GM18511 (cell line): ENCODE measurements around the gene PEAK1.

Experiments
- ATAC-seq: cut with Tn5 transposase; IDR thresholded peaks from one replicate; pipeline ENCODE4 v1.9.1; 2021; ENCODE audit warnings: mild to moderate bottlenecking, moderate library complexity; ENCODE audit not compliant: unreplicated experiment

The PEAK1 gene

GRCh38 chr15:77144492-77145070 lies 275.3 kb downstream of the PEAK1 start:
- ATAC-seq, result no peak

GRCh38 chr15:77144026-77144425 lies 275.9 kb downstream of the PEAK1 start:
- ATAC-seq, result no peak

- ATAC-seq, result no peak
Measured at GRCh38 chr15:77143616-77144015, 276.3 kb downstream of the PEAK1 start.

- ATAC-seq, result no peak
Measured at GRCh38 chr15:77143191-77143590, 276.7 kb downstream of the PEAK1 start.

GRCh38 chr15:77140220-77140619 lies 279.7 kb downstream of the PEAK1 start:
- no peak for ATAC-seq

GRCh38 chr15:77139312-77139711 lies 280.6 kb downstream of the PEAK1 start:
- no peak for ATAC-seq

- no peak for ATAC-seq
Measured at GRCh38 chr15:77138167-77138522, 281.8 kb downstream of the PEAK1 start.

GRCh38 chr15:77135181-77135580 lies 284.7 kb downstream of the PEAK1 start:
- ATAC-seq, result no peak

GRCh38 chr15:77130315-77130930 lies 289.5 kb downstream of the PEAK1 start:
- no peak for ATAC-seq

GRCh38 chr15:77127626-77128025 lies 292.3 kb downstream of the PEAK1 start:
- no peak for ATAC-seq

GRCh38 chr15:77126529-77127326 lies 293.2 kb downstream of the PEAK1 start:
- no peak for ATAC-seq

GRCh38 chr15:77123854-77124253 lies 296.1 kb downstream of the PEAK1 start:
- ATAC-seq, result no peak

- ATAC-seq, result no peak
Measured at GRCh38 chr15:77122576-77122975, 297.3 kb downstream of the PEAK1 start.

GRCh38 chr15:77121599-77121998 lies 298.3 kb downstream of the PEAK1 start:
- no peak for ATAC-seq

GRCh38 chr15:77120576-77120975 lies 299.3 kb downstream of the PEAK1 start:
- ATAC-seq, result no peak

GRCh38 chr15:77119446-77119845 lies 300.5 kb downstream of the PEAK1 start:
- no peak for ATAC-seq

GRCh38 chr15:77118882-77119321 lies 301.0 kb downstream of the PEAK1 start:
- ATAC-seq, result no peak

GRCh38 chr15:77115179-77115578 lies 304.7 kb downstream of the PEAK1 start:
- ATAC-seq, result no peak

GRCh38 chr15:77112838-77113504 lies 306.9 kb downstream of the PEAK1 start:
- ATAC-seq, result no peak

GRCh38 chr15:77111789-77112188 lies 308.1 kb downstream of the PEAK1 start:
- ATAC-seq, result no peak

GRCh38 chr15:77107531-77108355 lies 312.2 kb downstream of the PEAK1 start:
- ATAC-seq, result no peak
